ENCODE results near the gene MKNK2.
A peak's percentile ranks its signal among the peaks of the same experiment; 100 is the strongest.
"Not testable (repeated sequence)": the region's sequence is repeated elsewhere in the genome, so short reads cannot be mapped to it uniquely, and the experiment has no call there.

MKNK2 gene

DNA sequence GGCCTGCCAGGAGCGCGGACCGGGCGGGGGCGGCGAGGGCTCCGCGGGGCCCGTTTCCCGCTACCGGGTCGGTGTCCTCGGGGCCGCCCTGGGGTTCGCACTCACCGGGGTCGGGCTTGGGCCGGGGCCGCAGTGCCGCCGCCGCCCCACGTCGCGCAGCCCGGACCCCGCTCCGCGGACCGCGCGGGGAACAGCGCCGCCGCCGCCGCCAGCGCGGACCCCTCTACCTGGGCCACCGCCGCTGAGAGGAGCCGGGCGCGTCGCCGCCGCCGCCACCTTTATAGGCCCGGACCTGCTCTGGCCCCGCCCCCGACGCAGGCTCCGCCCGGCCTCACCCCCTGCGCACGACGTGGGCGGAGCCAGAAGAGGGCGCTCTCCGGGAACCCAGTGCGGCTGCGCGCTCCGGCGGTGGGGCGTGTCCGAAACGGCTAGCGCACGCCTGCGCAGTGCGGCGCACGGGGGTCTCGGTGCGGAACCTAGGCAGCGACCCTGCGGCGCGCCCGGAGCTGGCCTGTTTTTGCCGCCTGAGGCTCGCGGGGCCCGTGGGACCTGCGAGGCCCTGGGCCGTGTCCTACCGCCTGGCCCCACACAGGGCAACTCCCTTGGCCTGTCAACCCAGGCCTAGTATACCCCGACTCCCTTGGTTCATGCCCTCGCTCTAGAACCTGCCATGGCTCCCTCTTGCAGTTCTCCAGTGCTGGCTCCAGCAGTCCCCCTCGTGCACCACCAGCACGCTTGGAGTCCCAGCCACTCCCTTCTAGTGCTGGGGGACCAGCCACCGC, at the start of gene MKNK2:
TSS of gene MKNK2 (minus strand) at position 254 of the 782 bp plus-strand sequence. CDS start 393 bp downstream, outside the sequence.
- DNase-seq (ENCODE audit: low spot score), result peak; percentile 89

DNA sequence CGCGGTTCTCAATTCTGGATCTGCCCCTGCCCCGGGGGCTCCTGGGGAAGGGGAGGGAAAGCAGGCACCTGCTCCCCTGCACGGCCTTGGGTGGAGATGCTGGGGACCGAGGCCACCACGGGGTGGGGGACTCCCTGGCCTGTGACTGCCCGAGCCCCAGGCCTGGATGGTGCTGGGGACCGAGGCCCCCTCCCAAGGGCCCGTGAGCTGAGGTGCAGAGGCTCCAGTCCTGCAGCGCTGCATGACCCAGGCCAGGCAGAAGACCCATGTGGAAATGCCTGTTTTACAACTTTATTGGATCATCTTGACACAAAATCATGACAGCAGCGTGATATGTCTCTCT, 49.6 kb upstream of the MKNK2 start:
- no peak for DNase-seq (ENCODE audit: low spot score)

GRCh38 chr19:2099937-2100718, 49.1 kb upstream of the MKNK2 start:
- DNase-seq (ENCODE audit: low spot score), result no peak

GRCh38 chr19:2099054-2099501, 48.0 kb upstream of the MKNK2 start:
- no peak for DNase-seq (ENCODE audit: low spot score)

DNA sequence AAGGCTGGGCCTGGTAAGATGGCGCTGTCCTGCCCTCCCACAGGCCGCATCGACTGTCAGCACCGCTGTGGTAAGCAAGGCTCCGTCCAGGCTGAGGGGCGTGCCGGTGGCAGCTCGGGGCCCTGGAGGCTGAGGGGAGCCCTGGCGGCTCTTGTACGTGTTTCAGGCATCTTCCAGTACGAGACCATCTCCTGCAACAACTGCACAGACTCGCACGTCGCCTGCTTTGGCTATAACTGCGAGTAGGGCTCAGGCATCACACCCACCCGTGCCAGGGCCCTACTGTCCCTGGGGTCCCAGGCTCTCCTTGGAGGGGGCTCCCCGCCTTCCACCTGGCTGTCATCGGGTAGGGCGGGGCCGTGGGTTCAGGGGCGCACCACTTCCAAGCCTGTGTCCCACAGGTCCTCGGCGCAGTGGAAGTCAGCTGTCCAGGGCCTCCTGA, 46.9 kb upstream of the MKNK2 start:
- no peak for DNase-seq (ENCODE audit: low spot score)

- peak; percentile 42 for DNase-seq (ENCODE audit: low spot score)
Observed at GRCh38 chr19:2097203-2097885, 46.3 kb upstream of the MKNK2 start.

GRCh38 chr19:2096480-2097202, 45.6 kb upstream of the MKNK2 start, which contains the start of gene IZUMO4:
Gene IZUMO4 (plus strand): TSS chr19:2096915. CDS start chr19:2096946, 31 bp downstream.
- peak; percentile 97 for DNase-seq (ENCODE audit: low spot score)

GRCh38 chr19:2096034-2096479, 45.0 kb upstream of the MKNK2 start, which contains the start of gene MOB3A:
Gene MOB3A (minus strand): TSS chr19:2096326. CDS start chr19:2078560, 17,766 bp downstream.
- peak; percentile 94 for DNase-seq (ENCODE audit: low spot score)

- DNase-seq (ENCODE audit: low spot score), result not testable (repeated sequence)
Observed at GRCh38 chr19:2091926-2092525, 41.0 kb upstream of the MKNK2 start.

- no peak for DNase-seq (ENCODE audit: low spot score)
Observed at GRCh38 chr19:2089727-2090053, 38.6 kb upstream of the MKNK2 start.

- no peak for DNase-seq (ENCODE audit: low spot score)
Observed at GRCh38 chr19:2089001-2089711, 38.1 kb upstream of the MKNK2 start.

DNA sequence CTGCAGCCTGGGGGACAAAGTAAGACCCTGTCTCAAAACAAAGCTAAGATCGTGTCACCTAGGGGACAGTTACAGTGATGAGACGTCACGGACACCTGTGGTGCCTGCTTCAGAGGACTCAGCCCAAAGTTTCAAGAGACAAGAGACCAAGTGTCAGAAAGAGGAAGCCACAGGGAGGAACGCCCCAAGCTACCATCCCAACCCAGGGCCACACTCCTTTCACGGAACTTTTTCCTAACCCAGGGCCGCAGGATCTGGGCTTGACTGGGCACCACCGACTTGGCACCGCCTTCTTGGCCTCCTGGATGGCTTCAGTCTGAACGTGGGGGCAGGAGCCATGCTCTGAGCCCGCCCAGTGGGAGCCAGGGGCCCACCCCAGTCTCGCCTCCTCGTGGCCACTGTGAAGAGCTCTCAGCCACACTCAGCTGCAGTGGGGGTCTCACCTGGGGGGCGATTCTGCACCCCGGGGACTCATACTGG, 36.6 kb upstream of the MKNK2 start:
- DNase-seq (ENCODE audit: low spot score), result no peak

- DNase-seq (ENCODE audit: low spot score), result peak; percentile 43
Observed at GRCh38 chr19:2086695-2087620, 35.9 kb upstream of the MKNK2 start.

DNA sequence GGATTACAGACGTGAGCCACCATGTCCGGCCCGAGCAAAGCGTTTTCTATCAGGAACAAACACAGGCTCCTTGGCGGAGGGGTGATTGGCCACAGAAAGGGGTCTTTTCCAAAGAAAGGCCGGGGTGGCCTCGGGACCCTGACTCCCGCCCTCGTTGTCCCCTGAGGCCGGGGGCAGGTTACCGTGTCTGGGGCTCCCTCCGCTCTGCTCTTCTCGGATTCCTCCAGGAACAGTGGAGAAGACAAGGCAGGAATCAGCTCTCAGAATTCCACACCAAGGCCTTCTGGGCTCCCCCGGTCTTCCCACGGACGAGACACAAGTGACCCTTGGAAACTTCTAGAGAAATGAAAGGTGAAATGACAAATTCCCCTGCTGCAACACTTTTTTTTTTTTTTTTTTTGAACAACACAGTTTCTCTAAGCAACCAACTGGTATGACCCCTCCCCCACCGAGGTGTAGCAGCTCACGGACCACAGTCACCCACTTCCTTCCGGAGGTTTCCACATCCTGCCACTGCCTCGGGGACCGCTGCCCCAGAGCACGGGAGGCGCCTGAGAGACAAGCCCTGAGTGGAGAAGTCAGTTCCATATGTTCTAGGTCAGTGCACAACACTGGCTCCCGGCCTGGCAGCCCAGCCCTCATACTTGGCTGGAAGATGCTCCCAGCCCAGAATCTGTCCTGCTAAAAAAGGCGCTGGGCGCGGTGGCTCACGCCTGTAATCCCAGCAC, 34.1 kb upstream of the MKNK2 start:
- peak; percentile 79 for DNase-seq (ENCODE audit: low spot score)

- no peak for DNase-seq (ENCODE audit: low spot score)
Observed at GRCh38 chr19:2083174-2083854, 32.3 kb upstream of the MKNK2 start.

- no peak for DNase-seq (ENCODE audit: low spot score)
Observed at GRCh38 chr19:2081873-2082810, 31.1 kb upstream of the MKNK2 start.

Data from kidney tubule cell (primary cell).